Neural progenitor cell (in vitro differentiated cells): Measurements from ENCODE around the gene RBM6. TPM values are rescaled to one million over a fixed set of nuclear protein-coding genes. Genes with fewer than 3 reads are reported as not detected.

ENCODE experiments used
- DNase-seq: peaks from one replicate; pipeline ENCODE4 v3.0.0-alpha.2; 2016; ENCODE audit warnings: low spot score
- H2AFZ ChIP-seq: fragments of 200-600 bp; sonication (generic); replicated peaks from 2 replicates; pipeline ENCODE4 v1.6.1; 2016; ENCODE audit warnings: antibody characterized with exemption
- H3F3A ChIP-seq: fragments of 200-600 bp; sonication (generic); 2 replicates; pipeline ENCODE4 v1.6.1; 2016; ENCODE audit warnings: antibody characterized with exemption, low read depth
- H3K27ac ChIP-seq: fragments of 200-600 bp; sonication (generic); 2 replicates; pipeline ENCODE4 v1.5.1; 2016; ENCODE audit warnings: mild to moderate bottlenecking
- H3K27me3 ChIP-seq: fragments of 200-600 bp; sonication (generic); 2 replicates; pipeline ENCODE4 v1.6.1; 2016; ENCODE audit warnings: mild to moderate bottlenecking, moderate library complexity
- H3K36me3 ChIP-seq: fragments of 200-600 bp; sonication (generic); 2 replicates; pipeline ENCODE4 v1.5.1; 2016
- H3K4me1 ChIP-seq: fragments of 200-600 bp; sonication (generic); 2 replicates; pipeline ENCODE4 v1.6.1; 2016; ENCODE audit warnings: mixed run types
- H3K4me2 ChIP-seq: fragments of 200-600 bp; sonication (generic); 2 replicates; pipeline ENCODE4 v1.6.1; 2016
- H3K4me3 ChIP-seq: fragments of 200-600 bp; sonication (generic); 2 replicates; pipeline ENCODE4 v1.5.1; 2016
- H3K79me2 ChIP-seq: fragments of 200-600 bp; sonication (generic); 2 replicates; pipeline ENCODE4 v1.6.1; 2016; ENCODE audit warnings: low read depth
- H3K9ac ChIP-seq: fragments of 200-600 bp; sonication (generic); 2 replicates; pipeline ENCODE4 v1.6.1; 2016
- H3K9me3 ChIP-seq: fragments of 200-600 bp; sonication (generic); 2 replicates; pipeline ENCODE4 v1.5.1; 2016; ENCODE audit warnings: low read depth
- H4K20me1 ChIP-seq: fragments of 200-600 bp; sonication (generic); 2 replicates; pipeline ENCODE4 v1.6.1; 2016; ENCODE audit warnings: low read depth
- H3K27ac Mint-ChIP-seq: 3 replicates; pipeline ENCODE4 v1.8.0; 2021; ENCODE audit warnings: mixed read lengths
- H3K27me3 Mint-ChIP-seq: 2 replicates; pipeline ENCODE4 v1.8.0; 2022; ENCODE audit warnings: low read depth, mild to moderate bottlenecking, inconsistent platforms, moderate library complexity, mixed read lengths; ENCODE audit not compliant: insufficient read depth
- H3K36me3 Mint-ChIP-seq: 3 replicates; pipeline ENCODE4 v1.8.0; 2021; ENCODE audit warnings: mixed read lengths
- H3K4me1 Mint-ChIP-seq: 3 replicates; pipeline ENCODE4 v1.8.0; 2021; ENCODE audit warnings: mixed read lengths
- H3K4me3 Mint-ChIP-seq: 3 replicates; pipeline ENCODE4 v1.8.0; 2021; ENCODE audit warnings: mild to moderate bottlenecking, moderate library complexity, mixed read lengths
- H3K9me3 Mint-ChIP-seq: 3 replicates; pipeline ENCODE4 v1.8.0; 2020; ENCODE audit warnings: mixed read lengths
- EZH2 ChIP-seq: fragments of 200-600 bp; sonication (generic); IDR thresholded peaks from 2 replicates; pipeline ENCODE4 v1.6.1; 2017; ENCODE audit warnings: antibody characterized with exemption, mild to moderate bottlenecking, moderate library complexity
- EZH2phosphoT487 ChIP-seq: fragments of 200-600 bp; sonication (generic); IDR thresholded peaks from 2 replicates; pipeline ENCODE4 v1.6.1; 2017; ENCODE audit warnings: antibody characterized with exemption
- total RNA-seq: library from RNA; depleted of rRNA; stranded (reverse); fragments of >200 nt; gene quantifications from 2 replicates; pipeline ENCODE4 v1.2.3, GENCODE V29; 2015; ENCODE audit warnings: low replicate concordance
- TF ChIP-seq, protein P1 (sequence below): fragments of 200-600 bp; sonication (generic); IDR thresholded peaks from 2 replicates; pipeline ENCODE4 v1.5.1; 2017; ENCODE audit warnings: antibody characterized with exemption, mild to moderate bottlenecking

Gene RBM6
- total RNA-seq, 1 donor from 2014 or later: 170 TPM

DNA sequence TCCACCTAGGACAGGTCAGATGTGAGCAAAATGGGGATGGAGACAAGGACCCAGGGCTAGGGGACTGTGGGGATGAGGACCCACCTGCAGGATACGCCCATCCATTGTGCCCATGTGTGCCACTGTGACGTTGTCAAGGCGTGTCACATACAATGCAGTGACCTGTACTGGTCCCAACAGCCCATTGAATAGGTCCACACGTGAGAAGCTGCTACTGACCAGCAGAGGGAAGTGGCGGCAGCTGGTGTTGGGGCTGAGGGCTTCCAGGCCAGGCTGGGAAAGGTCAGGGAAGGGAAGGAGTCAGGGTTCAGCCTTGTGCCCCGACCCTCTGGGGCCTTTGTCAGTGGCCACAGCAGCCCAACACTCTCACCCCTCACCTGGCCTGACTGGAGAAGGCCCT is 41.0 kb upstream of the RBM6 start:
- no peak overlapping the region for H3K4me2 ChIP-seq
- DNase-seq: no peak
- H3K4me3 Mint-ChIP-seq: no peak overlapping the region

DNA sequence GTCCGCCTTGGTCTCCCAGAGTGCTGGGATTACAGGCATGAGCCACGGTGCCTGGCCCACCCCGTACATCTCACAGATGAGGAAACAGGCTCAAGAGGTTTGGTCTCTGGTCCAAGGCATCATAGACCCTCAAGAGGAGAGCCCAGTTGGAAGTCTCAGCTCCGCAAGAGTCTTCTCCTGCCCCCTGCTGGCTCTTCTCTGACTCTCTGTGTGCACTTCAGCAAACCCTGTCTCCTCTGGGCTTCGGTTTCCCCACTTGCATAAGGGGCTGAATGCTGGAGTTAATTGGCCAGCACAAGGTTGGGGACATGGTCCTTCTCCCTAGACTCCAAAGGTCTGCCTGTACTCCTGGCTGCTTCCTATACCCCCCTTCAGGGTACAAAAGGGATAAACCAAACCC is 40.1 kb upstream of the RBM6 start:
- Histone ChIP-seq H2AFZ (no peak overlapping the region), H4K20me1 (no peaks in the 10 kb centered on the region), H3F3A (peaks cover 7% of the 10 kb centered on the region), H3K36me3 (no peaks in the 10 kb centered on the region), H3K27ac (no peak overlapping the region), H3K79me2 (no peaks in the 10 kb centered on the region), H3K4me2 (no peak overlapping the region), H3K4me3 (no peak overlapping the region), H3K27me3 (peaks cover 6% of the 10 kb centered on the region), H3K9me3 (no peaks in the 10 kb centered on the region), H3K9ac (no peak overlapping the region), H3K4me1 (no peaks in the 10 kb centered on the region)
- H3K27me3 Mint-ChIP-seq: peaks cover 9% of the 10 kb centered on the region
- TF ChIP-seq EZH2 (no peak), EZH2phosphoT487 (no peak)
- TF ChIP-seq, protein P1, sequence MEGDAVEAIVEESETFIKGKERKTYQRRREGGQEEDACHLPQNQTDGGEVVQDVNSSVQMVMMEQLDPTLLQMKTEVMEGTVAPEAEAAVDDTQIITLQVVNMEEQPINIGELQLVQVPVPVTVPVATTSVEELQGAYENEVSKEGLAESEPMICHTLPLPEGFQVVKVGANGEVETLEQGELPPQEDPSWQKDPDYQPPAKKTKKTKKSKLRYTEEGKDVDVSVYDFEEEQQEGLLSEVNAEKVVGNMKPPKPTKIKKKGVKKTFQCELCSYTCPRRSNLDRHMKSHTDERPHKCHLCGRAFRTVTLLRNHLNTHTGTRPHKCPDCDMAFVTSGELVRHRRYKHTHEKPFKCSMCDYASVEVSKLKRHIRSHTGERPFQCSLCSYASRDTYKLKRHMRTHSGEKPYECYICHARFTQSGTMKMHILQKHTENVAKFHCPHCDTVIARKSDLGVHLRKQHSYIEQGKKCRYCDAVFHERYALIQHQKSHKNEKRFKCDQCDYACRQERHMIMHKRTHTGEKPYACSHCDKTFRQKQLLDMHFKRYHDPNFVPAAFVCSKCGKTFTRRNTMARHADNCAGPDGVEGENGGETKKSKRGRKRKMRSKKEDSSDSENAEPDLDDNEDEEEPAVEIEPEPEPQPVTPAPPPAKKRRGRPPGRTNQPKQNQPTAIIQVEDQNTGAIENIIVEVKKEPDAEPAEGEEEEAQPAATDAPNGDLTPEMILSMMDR: peak; percentile 54
- peak; percentile 70 for DNase-seq
- no peak overlapping the region for H3K4me3 Mint-ChIP-seq
- H3K9me3 Mint-ChIP-seq: no peaks in the 10 kb centered on the region
- H3K36me3 Mint-ChIP-seq: no peaks in the 10 kb centered on the region
- no peak overlapping the region for H3K27ac Mint-ChIP-seq
- peaks cover 3% of the 10 kb centered on the region for H3K4me1 Mint-ChIP-seq

More for the DNA sequence above, 41.0 kb upstream of the RBM6 start:
- Mint-ChIP-seq H3K36me3 (no peaks in the 10 kb centered on the region), H3K4me1 (peaks cover 2% of the 10 kb centered on the region), H3K9me3 (no peaks in the 10 kb centered on the region), H3K27ac (no peak overlapping the region), H3K27me3 (peaks cover 9% of the 10 kb centered on the region)
- TF ChIP-seq EZH2phosphoT487 (no peak), EZH2 (no peak)
- TF ChIP-seq, protein P1: no peak
- Histone ChIP-seq H3K27me3 (peaks cover 6% of the 10 kb centered on the region), H3K9ac (no peak overlapping the region), H3K79me2 (no peaks in the 10 kb centered on the region), H3K27ac (no peak overlapping the region), H3K4me1 (no peaks in the 10 kb centered on the region), H2AFZ (no peak overlapping the region), H3K9me3 (no peaks in the 10 kb centered on the region), H3K36me3 (no peaks in the 10 kb centered on the region), H3F3A (peaks cover 7% of the 10 kb centered on the region), H4K20me1 (no peaks in the 10 kb centered on the region), H3K4me3 (no peak overlapping the region)

GRCh38 chr3:49900491-49901153 is 39.3 kb upstream of the RBM6 start:
- no peak overlapping the region for H3K27ac Mint-ChIP-seq
- no peaks in the 10 kb centered on the region for H3K4me1 ChIP-seq
- peaks cover 3% of the 10 kb centered on the region for H3K4me1 Mint-ChIP-seq
- no peaks in the 10 kb centered on the region for H3K36me3 ChIP-seq
- H3K4me3 Mint-ChIP-seq: no peak overlapping the region
- H3K27me3 Mint-ChIP-seq: peaks cover 9% of the 10 kb centered on the region
- H3K36me3 Mint-ChIP-seq: no peaks in the 10 kb centered on the region
- no peak for TF ChIP-seq EZH2
- no peak for TF ChIP-seq EZH2phosphoT487
- TF ChIP-seq, protein P1: no peak
- no peaks in the 10 kb centered on the region for H3K9me3 Mint-ChIP-seq
- no peaks in the 10 kb centered on the region for H4K20me1 ChIP-seq
- H3K27me3 ChIP-seq: peaks cover 6% of the 10 kb centered on the region
- no peak overlapping the region for H3K27ac ChIP-seq
- H3K4me2 ChIP-seq: no peak overlapping the region
- H2AFZ ChIP-seq: no peak overlapping the region
- H3K79me2 ChIP-seq: no peaks in the 10 kb centered on the region
- H3K9me3 ChIP-seq: no peaks in the 10 kb centered on the region
- no peak overlapping the region for H3K9ac ChIP-seq
- H3F3A ChIP-seq: peaks cover 7% of the 10 kb centered on the region
- no peak for DNase-seq
- H3K4me3 ChIP-seq: no peak overlapping the region
